Measurements from ENCODE around the gene NKAIN1. TPM values are rescaled to one million over a fixed set of nuclear protein-coding genes. Genes with fewer than 3 reads are reported as not detected.

Gene NKAIN1
- total RNA-seq, 1 donor from 2014 or later, result 2.2 TPM

DNA sequence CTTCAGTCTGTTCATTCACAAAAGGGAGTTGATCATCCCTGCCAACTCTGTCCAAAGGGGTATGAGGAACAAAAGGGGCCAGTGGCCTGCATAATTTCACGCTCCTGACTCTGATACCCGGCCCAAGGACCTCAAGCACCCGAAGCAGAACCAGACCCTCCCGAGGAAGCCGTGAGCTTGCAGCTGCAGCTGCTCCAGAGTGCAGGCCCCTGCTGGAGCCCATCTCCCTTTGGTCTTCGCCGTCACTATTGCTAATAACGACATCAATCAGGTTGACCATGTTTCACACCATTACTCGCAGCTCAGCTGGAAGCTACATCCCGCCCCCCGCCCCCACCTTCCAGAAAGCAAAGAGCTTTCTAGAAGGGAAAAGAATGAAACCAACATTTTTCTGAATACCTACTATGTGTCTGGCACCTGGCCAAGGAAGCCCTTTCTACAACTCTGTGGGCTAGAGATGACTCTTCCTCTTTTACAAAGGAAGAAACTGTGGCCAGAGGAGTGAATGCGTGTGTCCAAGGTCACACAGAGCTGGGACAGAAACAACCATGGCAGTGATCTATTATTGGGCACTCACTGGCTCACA is 5.5 kb downstream of the NKAIN1 start:
- Mint-ChIP-seq H3K9me3 (ENCODE audit: unreplicated experiment) (no peaks in the 10 kb centered on the region), H3K27ac (ENCODE audit: unreplicated experiment) (no peak overlapping the region), H3K4me3 (ENCODE audit: unreplicated experiment) (no peak overlapping the region), H3K4me1 (ENCODE audit: unreplicated experiment) (peaks cover 7% of the 10 kb centered on the region), H3K36me3 (ENCODE audit: unreplicated experiment) (no peaks in the 10 kb centered on the region), H3K27me3 (ENCODE audit: unreplicated experiment) (peaks cover 44% of the 10 kb centered on the region)
- no peak for DNase-seq (ENCODE audit: extremely low spot score, unreplicated experiment)
- TF ChIP-seq, protein P1, sequence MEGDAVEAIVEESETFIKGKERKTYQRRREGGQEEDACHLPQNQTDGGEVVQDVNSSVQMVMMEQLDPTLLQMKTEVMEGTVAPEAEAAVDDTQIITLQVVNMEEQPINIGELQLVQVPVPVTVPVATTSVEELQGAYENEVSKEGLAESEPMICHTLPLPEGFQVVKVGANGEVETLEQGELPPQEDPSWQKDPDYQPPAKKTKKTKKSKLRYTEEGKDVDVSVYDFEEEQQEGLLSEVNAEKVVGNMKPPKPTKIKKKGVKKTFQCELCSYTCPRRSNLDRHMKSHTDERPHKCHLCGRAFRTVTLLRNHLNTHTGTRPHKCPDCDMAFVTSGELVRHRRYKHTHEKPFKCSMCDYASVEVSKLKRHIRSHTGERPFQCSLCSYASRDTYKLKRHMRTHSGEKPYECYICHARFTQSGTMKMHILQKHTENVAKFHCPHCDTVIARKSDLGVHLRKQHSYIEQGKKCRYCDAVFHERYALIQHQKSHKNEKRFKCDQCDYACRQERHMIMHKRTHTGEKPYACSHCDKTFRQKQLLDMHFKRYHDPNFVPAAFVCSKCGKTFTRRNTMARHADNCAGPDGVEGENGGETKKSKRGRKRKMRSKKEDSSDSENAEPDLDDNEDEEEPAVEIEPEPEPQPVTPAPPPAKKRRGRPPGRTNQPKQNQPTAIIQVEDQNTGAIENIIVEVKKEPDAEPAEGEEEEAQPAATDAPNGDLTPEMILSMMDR (IDR thresholded peaks at IDR 0.05), result no peak

DNA sequence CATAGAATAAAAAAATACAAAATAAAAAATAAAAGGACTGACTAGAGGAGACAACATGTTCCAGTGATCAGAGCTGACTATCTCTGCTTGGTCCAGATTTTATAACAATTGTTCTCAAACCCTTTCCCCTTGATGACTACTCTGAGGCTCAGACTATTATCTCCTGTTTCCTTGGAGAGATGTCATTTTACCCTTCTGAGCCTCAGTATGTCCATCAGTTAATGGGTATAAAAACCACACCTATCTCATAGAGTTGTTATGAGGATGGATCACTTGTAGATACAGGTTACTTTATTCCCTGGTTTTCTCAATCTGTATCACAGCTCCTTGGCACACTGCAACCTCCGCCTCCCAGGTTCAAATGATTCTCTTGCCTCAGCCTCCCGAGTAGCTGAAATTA is 7.0 kb downstream of the NKAIN1 start:
- H3K27ac Mint-ChIP-seq (ENCODE audit: unreplicated experiment), result no peak overlapping the region

DNA sequence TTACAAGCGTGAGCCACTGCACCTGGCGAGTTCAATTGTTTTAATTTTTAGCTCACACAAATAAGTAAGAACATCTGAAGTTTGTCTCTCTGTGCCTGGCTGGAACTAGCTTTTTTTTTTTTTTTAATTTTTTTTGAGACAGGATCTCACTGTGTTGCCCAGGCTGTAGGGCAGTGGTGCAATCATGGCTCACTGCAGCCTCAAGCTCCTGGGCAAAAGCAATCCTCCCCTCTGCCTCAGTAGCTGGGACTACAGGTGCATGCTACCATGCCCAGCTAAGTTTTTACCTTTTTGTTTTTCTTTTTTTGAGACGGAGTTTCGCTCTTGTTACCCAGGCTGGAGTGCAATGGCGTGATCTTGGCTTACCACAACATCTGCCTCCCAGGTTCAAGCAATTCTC is 7.9 kb downstream of the NKAIN1 start:
- H3K9me3 Mint-ChIP-seq (ENCODE audit: unreplicated experiment), result no peaks in the 10 kb centered on the region
- H3K4me1 Mint-ChIP-seq (ENCODE audit: unreplicated experiment), result no peaks in the 10 kb centered on the region
- H3K27me3 Mint-ChIP-seq (ENCODE audit: unreplicated experiment), result peaks cover 25% of the 10 kb centered on the region
- TF ChIP-seq, protein P1 (IDR thresholded peaks at IDR 0.05), result no peak
- no peak overlapping the region for H3K4me3 Mint-ChIP-seq (ENCODE audit: unreplicated experiment)
- no peaks in the 10 kb centered on the region for H3K36me3 Mint-ChIP-seq (ENCODE audit: unreplicated experiment)
- no peak overlapping the region for H3K27ac Mint-ChIP-seq (ENCODE audit: unreplicated experiment)
- no peak for DNase-seq (ENCODE audit: extremely low spot score, unreplicated experiment)

More for the DNA sequence above, 7.0 kb downstream of the NKAIN1 start:
- H3K9me3 Mint-ChIP-seq (ENCODE audit: unreplicated experiment), result no peaks in the 10 kb centered on the region
- peaks cover 29% of the 10 kb centered on the region for H3K27me3 Mint-ChIP-seq (ENCODE audit: unreplicated experiment)
- H3K4me3 Mint-ChIP-seq (ENCODE audit: unreplicated experiment), result no peak overlapping the region
- no peaks in the 10 kb centered on the region for H3K4me1 Mint-ChIP-seq (ENCODE audit: unreplicated experiment)
- no peak for DNase-seq (ENCODE audit: extremely low spot score, unreplicated experiment)
- H3K36me3 Mint-ChIP-seq (ENCODE audit: unreplicated experiment), result no peaks in the 10 kb centered on the region
- TF ChIP-seq, protein P1 (IDR thresholded peaks at IDR 0.05), result no peak

DNA sequence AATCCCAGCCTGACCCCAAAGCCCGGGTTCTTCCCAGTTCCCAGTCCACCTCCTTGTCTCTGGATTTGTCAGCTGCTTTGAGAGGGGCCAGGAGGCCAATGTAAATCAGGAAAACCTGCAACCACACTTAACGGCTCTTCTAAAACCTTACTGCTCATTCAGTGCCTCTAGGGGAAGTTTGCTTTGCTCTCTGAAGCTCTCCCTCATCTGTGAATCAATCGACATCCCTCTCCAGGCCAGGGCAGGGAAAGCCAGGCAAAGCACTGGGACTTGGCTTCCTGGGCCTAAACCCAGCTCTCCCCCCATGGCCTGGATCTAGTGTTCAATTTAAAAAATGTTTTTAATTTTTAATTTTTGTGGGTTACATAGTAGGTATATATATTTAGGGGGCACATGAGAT is 9.3 kb downstream of the NKAIN1 start:
- H3K9me3 Mint-ChIP-seq (ENCODE audit: unreplicated experiment), result no peaks in the 10 kb centered on the region
- no peak overlapping the region for H3K27ac Mint-ChIP-seq (ENCODE audit: unreplicated experiment)
- no peaks in the 10 kb centered on the region for H3K36me3 Mint-ChIP-seq (ENCODE audit: unreplicated experiment)
- no peak for DNase-seq (ENCODE audit: extremely low spot score, unreplicated experiment)
- peaks cover 10% of the 10 kb centered on the region for H3K27me3 Mint-ChIP-seq (ENCODE audit: unreplicated experiment)
- no peak overlapping the region for H3K4me3 Mint-ChIP-seq (ENCODE audit: unreplicated experiment)
- TF ChIP-seq, protein P1 (IDR thresholded peaks at IDR 0.05), result no peak
- no peaks in the 10 kb centered on the region for H3K4me1 Mint-ChIP-seq (ENCODE audit: unreplicated experiment)

DNA sequence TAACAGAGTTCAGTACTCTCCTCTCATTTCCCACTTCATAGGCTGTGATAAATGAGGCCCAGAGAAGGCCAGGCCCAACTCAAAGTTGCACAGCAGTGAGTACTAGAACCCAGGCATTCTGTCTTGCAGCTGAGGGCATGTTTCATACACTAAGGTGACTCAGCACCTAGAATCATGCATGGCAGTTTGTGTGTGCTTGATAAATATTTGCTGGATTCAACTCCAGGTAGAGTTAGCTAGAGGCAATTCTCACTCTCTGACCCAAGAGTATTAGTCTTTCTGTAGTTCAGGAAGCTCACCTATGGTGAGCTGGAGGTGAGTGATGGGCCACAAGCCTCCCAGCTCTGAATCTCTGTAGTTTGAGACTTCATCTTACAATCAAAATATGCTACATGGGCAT is 10.7 kb downstream of the NKAIN1 start:
- Mint-ChIP-seq H3K4me1 (ENCODE audit: unreplicated experiment) (no peaks in the 10 kb centered on the region), H3K4me3 (ENCODE audit: unreplicated experiment) (no peak overlapping the region), H3K9me3 (ENCODE audit: unreplicated experiment) (no peaks in the 10 kb centered on the region), H3K27me3 (ENCODE audit: unreplicated experiment) (peaks cover 7% of the 10 kb centered on the region), H3K36me3 (ENCODE audit: unreplicated experiment) (no peaks in the 10 kb centered on the region), H3K27ac (ENCODE audit: unreplicated experiment) (no peak overlapping the region)
- TF ChIP-seq, protein P1 (IDR thresholded peaks at IDR 0.05), result no peak
- DNase-seq (ENCODE audit: extremely low spot score, unreplicated experiment), result no peak
